ENCODE data around the gene DUSP28. TPM values are rescaled to one million over a fixed set of nuclear protein-coding genes. Genes with fewer than 3 reads are reported as not detected.

Gene DUSP28
- total RNA-seq, 1 experiment from 2014 or later: 10.7 TPM

DNA sequence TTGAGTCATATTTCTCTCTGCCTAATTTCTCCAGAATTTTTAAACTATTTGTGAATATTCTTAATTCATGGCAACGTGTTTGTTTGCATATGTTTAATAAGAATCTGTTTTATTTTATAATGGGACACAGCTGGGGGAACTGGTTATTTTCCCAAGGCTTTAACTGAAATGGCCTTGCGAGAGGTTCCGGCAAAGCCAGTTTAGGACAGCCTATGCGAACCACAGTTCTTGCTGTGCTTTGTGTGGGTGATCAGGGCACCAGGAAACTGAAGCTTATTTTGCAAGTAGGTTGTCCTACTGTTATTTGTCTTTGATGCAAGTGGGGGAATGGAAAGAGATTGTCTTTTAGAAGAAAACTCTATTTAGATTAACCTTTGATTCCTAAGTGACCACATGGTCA is 8.9 kb upstream of the DUSP28 start:
- BruUV-seq (replicated peaks): no TSS peak
- Histone ChIP-seq H3K27me3 (ENCODE audit: control insufficient read depth, insufficient read depth, low read length) (no peaks in the 10 kb centered on the region), H3K27ac (ENCODE audit: low read length) (no peak overlapping the region), H3K4me3 (ENCODE audit: low read depth in 2 of 2, low read length in 2 of 2) (no peak overlapping the region), H3K4me1 (ENCODE audit: control insufficient read depth, insufficient read depth, low read length) (no peaks in the 10 kb centered on the region), H3K9me3 (ENCODE audit: control insufficient read depth, insufficient read depth, low read depth, low read length) (no peaks in the 10 kb centered on the region), H3K36me3 (ENCODE audit: control insufficient read depth, insufficient read depth, low read length) (no peaks in the 10 kb centered on the region)
- no peak for DNase-seq (ENCODE audit: low read depth, low spot score)
- intact Hi-C loops (cut with micrococcal nuclease; ENCODE audit: unreplicated experiment) (no loop called here), in situ Hi-C loops (cut with HindIII; ENCODE audit: low pct_unique_long_range_greater_than_20kb, low sequenced_read_pairs) (no loop called here)
- ChIA-PET POLR2A (no interaction called here), CTCF (no interaction called here)
- TF ChIP-seq TCF7L2 (IDR thresholded peaks at IDR 0.05; ENCODE audit: low read depth, low read length): no peak
- TF ChIP-seq, protein P1, sequence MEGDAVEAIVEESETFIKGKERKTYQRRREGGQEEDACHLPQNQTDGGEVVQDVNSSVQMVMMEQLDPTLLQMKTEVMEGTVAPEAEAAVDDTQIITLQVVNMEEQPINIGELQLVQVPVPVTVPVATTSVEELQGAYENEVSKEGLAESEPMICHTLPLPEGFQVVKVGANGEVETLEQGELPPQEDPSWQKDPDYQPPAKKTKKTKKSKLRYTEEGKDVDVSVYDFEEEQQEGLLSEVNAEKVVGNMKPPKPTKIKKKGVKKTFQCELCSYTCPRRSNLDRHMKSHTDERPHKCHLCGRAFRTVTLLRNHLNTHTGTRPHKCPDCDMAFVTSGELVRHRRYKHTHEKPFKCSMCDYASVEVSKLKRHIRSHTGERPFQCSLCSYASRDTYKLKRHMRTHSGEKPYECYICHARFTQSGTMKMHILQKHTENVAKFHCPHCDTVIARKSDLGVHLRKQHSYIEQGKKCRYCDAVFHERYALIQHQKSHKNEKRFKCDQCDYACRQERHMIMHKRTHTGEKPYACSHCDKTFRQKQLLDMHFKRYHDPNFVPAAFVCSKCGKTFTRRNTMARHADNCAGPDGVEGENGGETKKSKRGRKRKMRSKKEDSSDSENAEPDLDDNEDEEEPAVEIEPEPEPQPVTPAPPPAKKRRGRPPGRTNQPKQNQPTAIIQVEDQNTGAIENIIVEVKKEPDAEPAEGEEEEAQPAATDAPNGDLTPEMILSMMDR (IDR thresholded peaks at IDR 0.05): no peak
- no peak for TF ChIP-seq SIN3A (IDR thresholded peaks at IDR 0.05; ENCODE audit: borderline replicate concordance, insufficient read depth, low read depth, low read length)
- TF ChIP-seq, protein P2, sequence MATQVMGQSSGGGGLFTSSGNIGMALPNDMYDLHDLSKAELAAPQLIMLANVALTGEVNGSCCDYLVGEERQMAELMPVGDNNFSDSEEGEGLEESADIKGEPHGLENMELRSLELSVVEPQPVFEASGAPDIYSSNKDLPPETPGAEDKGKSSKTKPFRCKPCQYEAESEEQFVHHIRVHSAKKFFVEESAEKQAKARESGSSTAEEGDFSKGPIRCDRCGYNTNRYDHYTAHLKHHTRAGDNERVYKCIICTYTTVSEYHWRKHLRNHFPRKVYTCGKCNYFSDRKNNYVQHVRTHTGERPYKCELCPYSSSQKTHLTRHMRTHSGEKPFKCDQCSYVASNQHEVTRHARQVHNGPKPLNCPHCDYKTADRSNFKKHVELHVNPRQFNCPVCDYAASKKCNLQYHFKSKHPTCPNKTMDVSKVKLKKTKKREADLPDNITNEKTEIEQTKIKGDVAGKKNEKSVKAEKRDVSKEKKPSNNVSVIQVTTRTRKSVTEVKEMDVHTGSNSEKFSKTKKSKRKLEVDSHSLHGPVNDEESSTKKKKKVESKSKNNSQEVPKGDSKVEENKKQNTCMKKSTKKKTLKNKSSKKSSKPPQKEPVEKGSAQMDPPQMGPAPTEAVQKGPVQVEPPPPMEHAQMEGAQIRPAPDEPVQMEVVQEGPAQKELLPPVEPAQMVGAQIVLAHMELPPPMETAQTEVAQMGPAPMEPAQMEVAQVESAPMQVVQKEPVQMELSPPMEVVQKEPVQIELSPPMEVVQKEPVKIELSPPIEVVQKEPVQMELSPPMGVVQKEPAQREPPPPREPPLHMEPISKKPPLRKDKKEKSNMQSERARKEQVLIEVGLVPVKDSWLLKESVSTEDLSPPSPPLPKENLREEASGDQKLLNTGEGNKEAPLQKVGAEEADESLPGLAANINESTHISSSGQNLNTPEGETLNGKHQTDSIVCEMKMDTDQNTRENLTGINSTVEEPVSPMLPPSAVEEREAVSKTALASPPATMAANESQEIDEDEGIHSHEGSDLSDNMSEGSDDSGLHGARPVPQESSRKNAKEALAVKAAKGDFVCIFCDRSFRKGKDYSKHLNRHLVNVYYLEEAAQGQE (IDR thresholded peaks at IDR 0.05; ENCODE audit: insufficient read depth in 1 of 2, low read depth in 2 of 2, low read length in 1 of 2): no peak
- TF ChIP-seq POLR2AphosphoS5 (IDR thresholded peaks at IDR 0.05; ENCODE audit: low read depth, low read length): no peak
- ATAC-seq: no peak

DNA sequence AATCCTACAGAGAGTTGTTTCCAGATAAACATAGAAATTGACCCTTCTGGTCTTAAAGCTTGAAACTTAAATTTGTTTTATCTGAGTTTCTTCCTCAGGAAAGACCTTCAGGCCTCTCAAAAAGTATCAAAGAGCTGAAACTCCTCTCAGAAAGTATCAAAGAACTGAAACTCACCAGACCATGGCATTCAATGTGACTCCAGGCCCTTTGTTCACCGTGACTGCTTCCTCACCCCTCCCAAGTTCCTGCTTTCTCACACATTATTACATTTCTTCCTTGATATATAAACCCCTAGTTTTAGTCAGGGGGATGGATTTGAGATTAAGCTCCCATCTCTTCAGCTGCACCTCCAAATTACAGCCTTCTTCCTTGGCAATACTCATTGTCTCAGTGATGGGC is 8.3 kb upstream of the DUSP28 start:
- H3K4me1 ChIP-seq (ENCODE audit: control insufficient read depth, insufficient read depth, low read length): peaks cover under 1% of the 10 kb centered on the region; the same call in 1 of the 2 replicates
- no peak overlapping the region for H3K27ac ChIP-seq (ENCODE audit: low read length)
- TF ChIP-seq SIN3A (IDR thresholded peaks at IDR 0.05; ENCODE audit: borderline replicate concordance, insufficient read depth, low read depth, low read length) (no peak), TCF7L2 (IDR thresholded peaks at IDR 0.05; ENCODE audit: low read depth, low read length) (no peak), POLR2AphosphoS5 (IDR thresholded peaks at IDR 0.05; ENCODE audit: low read depth, low read length) (no peak)
- TF ChIP-seq, protein P1 (IDR thresholded peaks at IDR 0.05): no peak
- TF ChIP-seq, protein P2 (IDR thresholded peaks at IDR 0.05; ENCODE audit: insufficient read depth in 1 of 2, low read depth in 2 of 2, low read length in 1 of 2): no peak
- no TSS peak for BruUV-seq (replicated peaks)
- DNase-seq (ENCODE audit: low read depth, low spot score): no peak
- no peak for ATAC-seq
- no peaks in the 10 kb centered on the region for H3K36me3 ChIP-seq (ENCODE audit: control insufficient read depth, insufficient read depth, low read length)
- in situ Hi-C loops (cut with HindIII; ENCODE audit: low pct_unique_long_range_greater_than_20kb, low sequenced_read_pairs): no loop called here
- no peaks in the 10 kb centered on the region for H3K27me3 ChIP-seq (ENCODE audit: control insufficient read depth, insufficient read depth, low read length)
- ChIA-PET CTCF (no interaction called here), POLR2A (no interaction called here)
- H3K4me3 ChIP-seq (ENCODE audit: low read depth in 2 of 2, low read length in 2 of 2): no peak overlapping the region
- intact Hi-C loops (cut with micrococcal nuclease; ENCODE audit: unreplicated experiment): no loop called here
- no peaks in the 10 kb centered on the region for H3K9me3 ChIP-seq (ENCODE audit: control insufficient read depth, insufficient read depth, low read depth, low read length)

Data from Panc1 (cell line).